Activated T-cell treated with anti-CD3 and anti-CD28 coated beads, Interleukin-2, amount 50 U/mL, for 1 hour (primary cell): Measurements from ENCODE around the gene RNF133.

Experiments
- DNase-seq: peaks from one replicate; pipeline ENCODE4 v3.0.0-alpha.2; 2020

The RNF133 gene

GRCh38 chr7:122699017-122699416 lies at the start of gene RNF133:
RNF133 (minus strand) TSS chr7:122699117; CDS start chr7:122698918, 199 bp downstream.
- no peak for DNase-seq

- no peak for DNase-seq
These were observed 49.3 kb upstream of the RNF133 start for GRCh38 chr7:122748195-122748594.

- no peak for DNase-seq
These were observed 48.0 kb upstream of the RNF133 start for GRCh38 chr7:122746948-122747347.

GRCh38 chr7:122743211-122743610 lies 44.3 kb upstream of the RNF133 start:
- DNase-seq, result no peak

GRCh38 chr7:122738947-122739346 lies 40.0 kb upstream of the RNF133 start:
- DNase-seq, result no peak

- DNase-seq, result no peak
These were observed 37.3 kb upstream of the RNF133 start for GRCh38 chr7:122736183-122736582.

GRCh38 chr7:122727759-122728158 lies 28.8 kb upstream of the RNF133 start:
- DNase-seq, result no peak

- no peak for DNase-seq
These were observed 28.4 kb upstream of the RNF133 start for GRCh38 chr7:122727354-122727753.

GRCh38 chr7:122726881-122727280 lies 28.0 kb upstream of the RNF133 start:
- DNase-seq, result no peak

- no peak for DNase-seq
These were observed 25.4 kb upstream of the RNF133 start for GRCh38 chr7:122724366-122724765.

GRCh38 chr7:122719010-122719578 lies 20.2 kb upstream of the RNF133 start:
- no peak for DNase-seq

GRCh38 chr7:122717356-122718089 lies 18.6 kb upstream of the RNF133 start:
- no peak for DNase-seq

- DNase-seq, result no peak
These were observed 16.3 kb upstream of the RNF133 start for GRCh38 chr7:122715183-122715582.

- no peak for DNase-seq
These were observed 12.0 kb upstream of the RNF133 start for GRCh38 chr7:122710916-122711315.

GRCh38 chr7:122709930-122710646 lies 11.2 kb upstream of the RNF133 start:
- no peak for DNase-seq

GRCh38 chr7:122706836-122707235 lies 7.9 kb upstream of the RNF133 start:
- DNase-seq, result no peak

- DNase-seq, result no peak
These were observed 4.1 kb upstream of the RNF133 start, which contains the start of gene RNF148 for GRCh38 chr7:122702872-122703510. RNF148 (minus strand) TSS chr7:122702922; CDS start chr7:122702750, 172 bp downstream.

- DNase-seq, result no peak
These were observed 3.1 kb downstream of the RNF133 start for GRCh38 chr7:122695816-122696215.

- no peak for DNase-seq
These were observed 4.2 kb downstream of the RNF133 start for GRCh38 chr7:122694697-122695096.

GRCh38 chr7:122692769-122693309 lies 6.1 kb downstream of the RNF133 start:
- no peak for DNase-seq

GRCh38 chr7:122691569-122692235 lies 7.2 kb downstream of the RNF133 start:
- no peak for DNase-seq

- DNase-seq, result no peak
These were observed 9.4 kb downstream of the RNF133 start for GRCh38 chr7:122689346-122690109.
